Placental epithelial cell (primary cell): Measurements from ENCODE around the gene PYGM. TPM values are rescaled to one million over a fixed set of nuclear protein-coding genes. Genes with fewer than 3 reads are reported as not detected.

Source experiments
- total RNA-seq: library from RNA; depleted of rRNA; stranded (reverse); fragments of >200 nt; gene quantifications from 2 replicates; pipeline ENCODE4 v1.2.3, GENCODE V29; 2012

PYGM gene
- 0.22 and 0.39 TPM in 2 replicates for total RNA-seq

DNA sequence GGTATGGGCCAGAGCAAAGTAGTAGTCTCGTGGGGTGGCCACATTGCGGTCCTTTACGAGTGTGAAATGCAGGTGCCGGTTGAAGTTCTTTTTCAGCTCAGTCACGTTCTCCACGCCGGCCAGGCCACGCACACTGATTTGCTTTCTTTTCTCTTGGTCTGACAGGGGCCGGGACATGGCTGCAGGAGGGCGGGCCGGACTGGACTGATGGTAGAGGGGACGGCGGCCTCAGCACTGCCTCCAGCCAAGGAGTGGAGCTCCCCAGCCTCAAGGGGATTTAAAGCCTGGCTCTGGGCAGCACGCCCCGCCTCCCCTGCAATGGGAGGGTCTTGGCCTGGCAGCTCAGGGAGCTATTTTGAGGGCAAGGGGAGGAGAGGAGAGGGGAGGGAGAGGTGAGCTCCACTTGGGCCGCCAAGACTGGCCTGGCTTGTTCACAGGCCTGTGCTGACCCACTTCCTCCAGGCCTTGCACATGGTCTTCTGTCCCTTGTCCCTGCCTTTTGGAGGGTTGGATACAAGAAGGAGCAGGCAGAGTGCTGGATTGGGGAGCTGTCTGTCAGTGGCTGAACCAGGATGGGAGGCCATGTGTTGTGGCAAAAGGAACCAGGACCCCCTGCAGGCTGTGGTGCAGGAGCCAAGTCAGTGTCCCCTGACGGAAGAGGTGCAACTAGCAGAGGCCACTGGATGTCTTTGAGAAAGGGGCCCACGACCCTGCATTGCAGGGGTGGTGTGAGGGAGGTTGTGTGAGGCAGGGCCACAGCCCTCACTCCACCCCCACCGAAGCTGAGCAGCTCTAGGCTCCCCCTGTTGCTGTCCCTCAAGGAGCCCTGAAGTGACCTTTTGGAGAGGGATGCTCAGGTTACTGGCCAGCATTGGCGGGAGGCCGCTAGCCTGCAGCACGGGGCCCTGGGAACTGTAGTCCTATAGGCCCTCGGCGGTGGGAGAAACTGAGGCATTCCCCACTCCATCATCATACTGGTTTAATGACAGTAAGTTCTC is at the start of gene PYGM:
Gene PYGM (minus strand): TSS at position 253 of the 998 bp plus-strand sequence. CDS start 76 bp downstream, at position 177.

DNA sequence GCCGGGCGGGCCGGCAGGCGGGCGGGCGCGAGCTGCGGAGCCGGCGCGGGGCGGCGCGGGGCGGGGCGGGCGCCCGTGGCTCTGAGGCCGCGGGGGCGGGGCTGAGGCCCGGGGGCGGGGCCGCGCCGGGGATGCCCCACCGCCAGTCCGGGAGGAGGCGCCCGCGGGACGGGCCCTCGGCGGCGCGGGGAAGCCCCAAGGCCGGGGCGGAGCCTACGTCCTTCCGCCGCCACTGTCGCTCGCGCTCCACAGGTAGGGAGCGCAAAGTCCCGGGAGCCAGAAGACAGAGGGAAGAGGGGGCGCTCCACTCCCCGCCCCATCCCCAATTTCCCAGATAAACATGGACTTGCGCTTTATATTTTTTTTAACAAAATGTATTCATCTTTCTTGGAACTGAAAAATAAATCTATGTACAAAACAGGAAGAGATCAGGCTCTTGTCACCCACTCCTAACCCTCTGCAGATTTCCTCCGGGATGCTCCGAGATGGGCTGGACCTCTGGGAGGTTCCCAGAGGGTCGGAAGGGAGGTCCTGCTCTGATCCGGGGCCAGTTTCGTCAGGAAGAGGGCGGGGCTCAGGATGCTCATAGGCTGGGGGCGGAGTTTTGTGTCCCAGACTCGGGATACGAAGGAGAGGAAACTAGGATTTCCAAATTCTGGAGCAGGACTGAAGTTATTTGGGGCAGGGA is 43.5 kb upstream of the PYGM start, which contains the start of gene MAP4K2:
Gene MAP4K2 (minus strand): TSS at position 57 of the 688 bp plus-strand sequence. CDS start 65 bp downstream, outside the sequence.

DNA sequence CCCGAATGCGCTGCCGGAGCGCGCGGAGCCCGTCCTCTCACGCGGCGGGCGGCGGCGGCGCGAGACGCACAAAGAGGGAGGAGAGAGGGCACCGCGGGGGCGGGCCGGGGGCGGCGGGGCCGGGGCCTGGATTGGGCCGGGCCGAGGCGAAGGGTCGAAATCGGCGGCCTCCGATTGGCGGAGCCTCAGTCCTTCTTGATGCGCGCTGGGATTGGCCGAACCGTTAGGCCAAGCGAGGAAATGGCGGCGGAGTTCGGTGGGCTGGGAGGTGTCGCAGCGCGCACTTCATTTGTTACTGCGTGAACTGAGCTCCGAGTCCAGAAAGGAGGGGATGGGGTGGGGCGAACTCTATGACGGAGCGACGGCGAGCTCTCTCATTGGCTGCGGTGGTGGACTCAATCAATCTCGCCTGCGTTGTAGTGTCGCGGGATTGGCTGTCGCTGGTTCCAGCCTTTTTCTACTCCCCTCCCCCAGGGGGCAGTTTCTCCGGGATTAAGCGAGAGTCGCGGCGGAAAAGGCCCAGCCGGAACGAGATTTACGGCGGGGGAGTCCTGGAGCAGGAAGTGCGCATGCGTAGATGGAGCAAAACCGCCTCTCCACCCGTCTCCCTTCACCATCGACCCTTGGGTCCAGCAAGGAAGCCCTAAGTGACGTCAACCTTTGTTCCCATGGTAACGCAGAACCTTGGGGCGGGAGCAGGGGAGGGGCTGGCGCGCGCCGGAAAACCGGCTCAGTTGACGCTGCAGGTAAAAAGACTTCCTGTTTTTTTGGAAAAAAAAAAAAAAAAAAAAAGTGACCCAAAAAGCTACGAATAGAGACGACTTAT is 18.9 kb upstream of the PYGM start, which contains the start of gene SF1:
Gene SF1 (minus strand): TSS at position 70 of the 826 bp plus-strand sequence. CDS start 150 bp downstream, outside the sequence.

DNA sequence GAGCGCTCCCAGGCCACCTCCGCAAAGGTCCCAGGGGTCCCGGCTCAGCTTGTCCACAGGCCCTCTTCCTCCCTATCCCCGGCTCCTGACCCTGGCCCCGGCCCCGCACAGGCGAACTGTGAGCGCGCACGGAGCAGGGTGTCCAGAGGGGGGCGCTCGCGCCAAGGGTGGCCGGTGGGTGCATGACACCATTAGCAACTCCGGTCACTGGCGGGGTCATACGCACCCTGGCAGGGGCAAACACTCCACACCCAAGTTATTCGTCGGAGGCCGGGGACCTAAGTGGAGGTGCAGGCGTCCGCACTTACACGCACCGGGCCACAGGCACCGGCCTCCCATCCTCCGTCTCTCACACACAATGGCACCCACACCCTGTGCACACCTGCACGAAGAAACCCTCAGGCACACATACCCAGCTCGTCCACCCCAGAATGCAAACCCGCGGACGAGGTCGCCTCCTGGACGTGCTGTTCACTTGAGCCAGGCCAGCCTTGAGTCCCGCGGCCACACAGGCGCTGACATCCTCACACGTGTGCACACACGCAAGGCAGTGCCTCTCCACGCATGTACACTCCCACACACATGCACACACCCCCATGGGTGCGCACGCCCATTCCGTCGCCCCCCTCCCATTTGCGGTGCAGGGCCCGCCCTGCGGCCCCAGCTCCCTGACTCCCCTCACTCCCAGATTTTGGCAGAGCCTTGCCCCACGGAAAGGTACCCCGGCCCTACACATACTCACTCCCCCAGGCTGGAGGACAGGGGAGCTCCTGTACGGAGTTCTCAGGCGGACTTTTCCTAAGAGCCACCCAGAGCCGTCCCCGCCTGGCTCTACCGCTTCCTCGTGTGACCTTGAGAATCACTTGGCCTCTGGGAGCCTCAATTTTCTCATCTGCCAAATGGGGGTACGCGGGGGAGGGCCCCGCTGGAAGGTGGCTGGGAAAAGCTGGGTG is 15.9 kb downstream of the PYGM start, which contains the start of gene RASGRP2:
Gene RASGRP2 (minus strand): TSS at position 552 of the 953 bp plus-strand sequence. CDS start 1,276 bp downstream, outside the sequence.

DNA sequence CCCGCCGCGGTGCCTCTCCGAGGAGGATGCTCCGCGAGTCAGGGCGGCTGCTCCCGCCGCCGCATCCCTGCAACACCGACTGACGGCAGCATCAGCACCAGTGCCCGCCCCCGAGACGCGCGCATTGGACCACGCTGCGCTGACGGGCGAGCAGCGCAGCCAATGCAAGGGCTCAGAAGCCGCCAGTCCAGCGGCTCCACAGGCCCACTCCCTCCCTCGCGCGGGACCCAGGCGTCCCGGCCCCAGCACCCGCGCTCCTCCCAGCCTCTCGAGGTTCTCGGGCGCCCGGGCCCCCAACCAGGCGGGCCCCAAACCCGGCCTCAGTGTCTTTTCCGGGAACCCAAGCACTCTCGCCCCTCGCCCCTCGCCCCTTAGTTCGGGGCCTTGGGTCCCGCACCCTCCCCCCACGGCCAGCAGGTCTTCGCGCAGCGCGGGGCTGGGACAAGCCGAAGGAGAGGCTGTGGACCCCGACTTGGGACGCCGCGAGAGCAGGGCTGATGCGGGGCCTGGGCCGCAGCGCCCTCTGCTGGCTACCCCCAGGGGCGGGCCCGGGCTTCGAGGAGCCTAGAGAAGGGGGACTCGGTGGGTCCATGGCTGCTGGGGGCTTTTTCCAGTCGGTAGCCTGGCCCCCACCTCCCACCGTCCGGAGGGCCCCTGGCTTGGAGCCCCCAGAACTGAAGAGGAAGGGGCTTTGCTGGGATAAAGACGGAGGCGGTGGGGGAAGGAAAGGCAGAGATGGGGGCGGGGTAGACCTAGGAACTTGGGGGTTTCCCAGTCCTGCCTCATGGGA is 36.5 kb downstream of the PYGM start, which contains the start of gene NRXN2:
Gene NRXN2 (minus strand): TSS at position 81 of the 790 bp plus-strand sequence. CDS start 9,498 bp downstream, outside the sequence.

Other genes with a start within 250 kb of the PYGM start
- gene SLC22A11, start 204.0 kb downstream of the PYGM start, total RNA-seq: not detected in 2 replicates
- not detected in 2 replicates for gene SLC22A12, start 168.8 kb downstream of the PYGM start, total RNA-seq
- 0.79 and 0.87 TPM in 2 replicates for gene NRXN2, start 36.8 kb downstream of the PYGM start, total RNA-seq
- gene RASGRP2, start 15.8 kb downstream of the PYGM start, total RNA-seq: not detected in 2 replicates
- gene SF1, start 18.6 kb upstream of the PYGM start, total RNA-seq: 97.7 and 105 TPM in 2 replicates
- gene MAP4K2, start 43.2 kb upstream of the PYGM start, total RNA-seq: 11.0 and 26.6 TPM in 2 replicates
- gene MEN1, start 50.6 kb upstream of the PYGM start, total RNA-seq: 25.9 and 31.3 TPM in 2 replicates
- gene CDC42BPG, start 84.7 kb upstream of the PYGM start, total RNA-seq: 31.0 and 37.3 TPM in 2 replicates
- 69.1 and 238 TPM in 2 replicates for gene EHD1, start 118.6 kb upstream of the PYGM start, total RNA-seq
- gene ATG2A, start 157.2 kb upstream of the PYGM start, total RNA-seq: 18.8 and 28.5 TPM in 2 replicates
- 10.2 and 16.7 TPM in 2 replicates for gene PPP2R5B, start 164.7 kb upstream of the PYGM start, total RNA-seq
- not detected in 2 replicates for gene GPHA2, start 175.9 kb upstream of the PYGM start, total RNA-seq
- gene MAJIN, start 212.1 kb upstream of the PYGM start, total RNA-seq: not detected in 2 replicates
- gene BATF2, start 237.0 kb upstream of the PYGM start, total RNA-seq: not detected in 2 replicates